ENCODE results near the gene HABP4. TPM values are rescaled to one million over a fixed set of nuclear protein-coding genes. Genes with fewer than 3 reads are reported as not detected.

Gene HABP4
- total and polyA plus RNA-seq, 4 donors: 1.1 to 4.0 (median 2.9) TPM

- Histone ChIP-seq H3K27me3 (ENCODE audit: control insufficient read depth in 4 of 4, insufficient read depth in 4 of 4, low read length in 3 of 4) (no peaks in the 10 kb centered on the region), H3K9me3 (ENCODE audit: control insufficient read depth in 4 of 4, low read length in 3 of 4) (no peaks in the 10 kb centered on the region), H3K4me1 (ENCODE audit: control insufficient read depth in 4 of 4, insufficient read depth in 4 of 4, low read length in 3 of 4) (no peaks in the 10 kb centered on the region), H3K9ac (ENCODE audit: low read depth in 1 of 2, low read length in 2 of 2) (no peak overlapping the region), H3K27ac (ENCODE audit: low read depth in 1 of 2, low read length in 2 of 2) (no peak overlapping the region), H3K4me3 (ENCODE audit: low read depth in 1 of 3, low read length in 3 of 3) (no peak overlapping the region), H3K36me3 (ENCODE audit: control insufficient read depth in 4 of 4, insufficient read depth in 3 of 4, low read depth in 1 of 4, low read length in 3 of 4) (peaks cover 2 to 8% (median 3%) of the 10 kb centered on the region in 4 donors)
- WGBS: 96% methylated on average over 14 of the region's 14 CpGs
- no peak for DNase-seq (ENCODE audit: low spot score)
- TF ChIP-seq JUND (IDR thresholded peaks at IDR 0.05) (no peak), RXRA (IDR thresholded peaks at IDR 0.05) (no peak), SP1 (IDR thresholded peaks at IDR 0.05) (no peak), HNF4A (conservative IDR thresholded peaks at IDR 0.05) (no peak), ATF3 (IDR thresholded peaks at IDR 0.05) (no peak)
Measured at GRCh38 chr9:96500696-96501632, 51.0 kb downstream of the HABP4 start.

GRCh38 chr9:96501633-96502538 is 51.9 kb downstream of the HABP4 start:
- no peak overlapping the region for H3K9ac ChIP-seq (ENCODE audit: low read depth in 1 of 2, low read length in 2 of 2)
- no peaks in the 10 kb centered on the region for H3K27me3 ChIP-seq (ENCODE audit: control insufficient read depth in 4 of 4, insufficient read depth in 4 of 4, low read length in 3 of 4)
- H3K4me1 ChIP-seq (ENCODE audit: control insufficient read depth in 4 of 4, insufficient read depth in 4 of 4, low read length in 3 of 4): no peaks in the 10 kb centered on the region
- peaks cover 2 to 12% (median 4%) of the 10 kb centered on the region in 4 donors for H3K36me3 ChIP-seq (ENCODE audit: control insufficient read depth in 4 of 4, insufficient read depth in 3 of 4, low read depth in 1 of 4, low read length in 3 of 4)
- TF ChIP-seq EGR1 (IDR thresholded peaks at IDR 0.05; ENCODE audit: low read depth in 2 of 2) (no peak), HNF4A (conservative IDR thresholded peaks at IDR 0.05) (no peak), REST (IDR thresholded peaks at IDR 0.05) (no peak), GABPA (IDR thresholded peaks at IDR 0.05 in 1 of 2, conservative IDR thresholded peaks at IDR 0.05 in 1 of 2) (no peak), SP1 (IDR thresholded peaks at IDR 0.05) (no peak), ZBTB33 (IDR thresholded peaks at IDR 0.05) (no peak), NR2F2 (IDR thresholded peaks at IDR 0.05) (no peak), RAD21 (IDR thresholded peaks at IDR 0.05) (no peak)
- 96% methylated on average over 15 of the region's 15 CpGs for WGBS
- no peak overlapping the region for H3K27ac ChIP-seq (ENCODE audit: low read depth in 1 of 2, low read length in 2 of 2)
- H3K4me3 ChIP-seq (ENCODE audit: low read depth in 1 of 3, low read length in 3 of 3): no peak overlapping the region
- DNase-seq (ENCODE audit: low spot score): no peak
- H3K9me3 ChIP-seq (ENCODE audit: control insufficient read depth in 4 of 4, low read length in 3 of 4): no peaks in the 10 kb centered on the region

Measured in liver (tissue), 9 donors.